HG03280 (cell line): Measurements from ENCODE around the gene LGR6.
"Not testable (repeated sequence)": the region's sequence is repeated elsewhere in the genome, so short reads cannot be mapped to it uniquely, and the experiment has no call there.

Experiments used
- ATAC-seq: cut with Tn5 transposase; IDR thresholded peaks from one replicate; pipeline ENCODE4 v1.9.1; 2021; ENCODE audit warnings: mild to moderate bottlenecking, moderate library complexity; ENCODE audit not compliant: unreplicated experiment

LGR6 gene

DNA sequence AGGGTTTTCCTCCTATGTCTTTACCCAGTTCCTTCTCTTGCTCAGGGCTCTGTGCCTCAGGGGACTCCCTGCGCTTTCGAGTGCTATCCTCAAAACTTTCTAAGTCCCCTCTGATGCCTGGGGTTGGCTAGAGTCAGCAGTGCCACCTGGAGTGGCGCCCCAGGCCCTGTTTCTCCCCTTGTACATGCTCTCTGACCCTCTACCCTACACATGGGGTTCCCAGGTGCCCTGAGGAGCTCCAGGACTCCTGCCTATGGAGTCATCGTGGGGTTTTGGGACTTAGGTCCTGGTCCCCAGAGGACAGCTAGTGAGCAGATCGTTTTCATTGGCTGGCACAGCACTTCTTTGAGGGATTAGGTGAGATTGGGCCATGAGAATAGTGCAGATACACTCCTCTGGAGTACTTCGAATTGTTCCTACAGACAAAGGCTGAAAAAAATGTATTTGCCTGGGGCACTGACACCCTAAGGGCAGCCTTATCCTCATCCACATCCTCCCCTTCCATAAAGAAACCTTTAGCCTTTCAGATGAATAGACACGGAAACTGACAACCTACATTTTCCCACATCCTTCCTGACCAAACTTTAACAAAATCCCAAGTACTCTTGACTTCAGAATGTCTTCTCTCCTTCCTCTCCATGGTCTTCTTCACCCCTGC is 41.5 kb downstream of the LGR6 start:
- no peak for ATAC-seq

- peak; percentile 57 for ATAC-seq
Observed at GRCh38 chr1:202235856-202236837, 42.5 kb downstream of the LGR6 start.

DNA sequence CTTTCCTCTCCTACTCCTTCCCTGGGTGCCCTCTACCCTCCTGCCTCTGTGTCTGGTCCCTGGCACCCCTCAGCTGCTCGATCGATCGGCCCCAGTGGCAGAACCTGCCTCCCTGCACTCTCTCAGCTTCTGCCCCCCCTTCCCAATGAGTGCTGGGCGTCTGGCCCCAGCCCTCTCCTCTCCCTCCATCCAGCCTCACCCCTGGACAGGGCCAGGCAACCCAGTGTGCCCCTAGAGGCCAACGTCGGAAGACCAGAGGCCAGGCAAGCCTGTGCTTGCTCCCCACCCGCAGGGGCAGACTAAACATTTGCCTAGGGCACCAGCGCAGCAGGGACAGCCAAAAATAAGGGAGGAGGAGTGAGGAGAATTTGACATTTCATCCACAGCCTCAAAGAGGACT is 43.5 kb downstream of the LGR6 start:
- no peak for ATAC-seq

DNA sequence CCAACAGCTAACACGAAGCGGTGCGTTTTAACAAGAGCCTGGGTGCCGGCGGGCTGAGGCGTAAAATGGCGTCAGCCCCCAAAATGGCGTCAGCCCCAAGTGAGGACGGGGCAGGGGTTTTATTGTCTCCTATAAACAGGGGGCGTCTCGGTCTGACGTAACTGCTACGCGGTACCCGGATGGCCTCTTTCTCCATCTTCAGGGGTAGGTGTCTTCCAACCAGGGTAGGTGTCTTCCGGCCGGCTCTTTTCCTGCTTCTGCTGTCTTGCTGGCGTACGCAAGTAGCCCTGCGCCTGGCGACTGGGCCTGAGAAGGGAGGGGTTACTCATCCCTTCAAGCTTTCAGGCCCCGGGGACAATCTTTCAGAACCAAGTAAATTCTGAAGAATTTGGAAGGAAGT is 45.3 kb downstream of the LGR6 start:
- no peak for ATAC-seq

DNA sequence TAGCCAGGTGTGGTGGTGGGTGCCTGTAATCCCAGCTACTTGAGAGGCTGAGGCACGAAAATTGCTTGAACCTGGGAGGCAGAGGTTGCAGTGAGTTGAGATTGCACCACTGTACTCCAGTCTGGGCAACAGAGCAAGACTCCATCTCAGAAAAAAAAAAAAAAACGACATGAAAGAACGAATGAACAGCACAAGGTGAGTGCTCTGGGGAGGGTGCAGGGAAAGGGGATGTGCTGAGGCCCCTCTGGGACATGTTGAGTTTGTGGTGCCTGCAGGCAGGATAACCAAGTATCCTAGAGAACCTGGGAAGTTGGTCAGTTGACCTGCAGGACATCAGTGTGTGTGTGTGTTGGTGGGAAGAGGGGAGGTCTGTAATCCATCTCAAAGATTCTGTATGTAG is 46.6 kb downstream of the LGR6 start:
- not testable (repeated sequence) for ATAC-seq

GRCh38 chr1:202240956-202241355 is 47.4 kb downstream of the LGR6 start:
- no peak for ATAC-seq

- no peak for ATAC-seq
Observed at GRCh38 chr1:202241376-202242079, 47.9 kb downstream of the LGR6 start.

GRCh38 chr1:202242080-202242419 is 48.5 kb downstream of the LGR6 start:
- ATAC-seq = no peak

GRCh38 chr1:202243006-202243405 is 49.4 kb downstream of the LGR6 start:
- no peak for ATAC-seq

DNA sequence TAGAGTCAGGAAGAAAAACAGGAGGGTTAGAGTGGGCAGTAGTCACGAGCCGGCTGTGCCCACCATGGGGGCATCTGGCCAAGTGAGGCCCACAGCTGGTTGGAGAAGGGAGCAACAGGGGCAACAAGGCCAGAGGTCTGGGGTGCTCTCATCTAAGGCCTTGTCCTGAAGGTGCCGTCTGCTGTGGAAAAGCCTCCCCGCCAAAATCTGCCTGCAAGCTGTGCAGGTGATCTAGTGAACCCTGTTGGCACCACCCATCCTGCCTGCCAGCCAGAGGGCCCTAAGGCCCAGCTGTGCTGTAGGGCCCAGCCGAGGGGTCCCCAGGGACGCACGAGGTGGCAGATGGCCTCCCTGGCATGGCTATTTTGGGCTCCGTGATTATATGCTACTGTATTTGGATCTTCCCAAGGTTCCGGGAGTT is 51.3 kb downstream of the LGR6 start:
- ATAC-seq = no peak

GRCh38 chr1:202245391-202245790 is 51.8 kb downstream of the LGR6 start:
- no peak for ATAC-seq

- ATAC-seq = no peak
Observed at GRCh38 chr1:202247104-202247503, 53.5 kb downstream of the LGR6 start.

- no peak for ATAC-seq
Observed at GRCh38 chr1:202247837-202248795, 54.5 kb downstream of the LGR6 start.

DNA sequence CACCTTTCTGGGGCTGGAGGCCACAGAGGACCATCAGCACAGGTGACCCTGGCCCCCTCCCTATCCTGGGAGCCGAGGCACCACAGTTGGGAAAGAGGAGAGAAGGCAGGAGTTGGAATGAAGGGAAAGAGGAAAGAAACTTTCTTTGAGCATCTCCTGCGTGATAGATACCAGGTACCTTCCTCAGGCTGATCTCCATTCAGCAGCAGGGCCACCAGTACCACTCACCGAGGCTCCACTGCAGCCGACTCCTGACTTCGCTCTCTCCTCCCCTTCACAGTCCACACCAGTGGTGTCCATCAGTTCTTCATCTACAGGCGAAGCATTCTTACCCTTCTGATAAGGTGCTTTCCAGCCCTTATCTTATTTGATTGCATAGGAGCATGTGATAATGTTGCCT is 55.3 kb downstream of the LGR6 start:
- ATAC-seq = no peak

- ATAC-seq = no peak
Observed at GRCh38 chr1:202249436-202249835, 55.8 kb downstream of the LGR6 start.

- no peak for ATAC-seq
Observed at GRCh38 chr1:202249846-202250245, 56.2 kb downstream of the LGR6 start.

- no peak for ATAC-seq
Observed at GRCh38 chr1:202250982-202251381, 57.4 kb downstream of the LGR6 start.

GRCh38 chr1:202251424-202252256 is 58.0 kb downstream of the LGR6 start:
- no peak for ATAC-seq

DNA sequence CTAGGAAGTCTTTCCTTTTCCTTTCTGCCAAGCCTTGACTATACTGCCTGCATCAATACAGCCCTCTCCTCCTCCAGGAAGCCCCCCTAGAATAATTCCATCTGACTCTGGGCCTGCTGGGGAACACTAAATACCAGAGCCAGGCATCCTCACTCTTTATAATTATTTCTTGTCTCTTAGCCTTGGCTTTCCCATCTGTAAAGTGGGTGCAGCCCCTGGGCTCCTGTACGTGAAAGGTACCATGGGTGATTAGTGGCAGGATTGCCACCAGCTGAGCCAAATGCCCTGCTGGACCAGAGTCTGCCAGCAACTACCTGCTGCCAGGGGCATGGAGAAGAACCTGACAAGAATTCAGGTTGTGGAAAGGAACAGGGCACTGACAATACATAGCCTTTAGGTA is 58.7 kb downstream of the LGR6 start:
- ATAC-seq = no peak
